ENCODE measurements around the gene TCF7L1.
"Not testable (repeated sequence)": the region's sequence is repeated elsewhere in the genome, so short reads cannot be mapped to it uniquely, and the experiment has no call there.

Gene TCF7L1

GRCh38 chr2:85133751-85134254 lies 611 bp downstream of the TCF7L1 start:
- no peak for DNase-seq (ENCODE audit: low spot score)

GRCh38 chr2:85134255-85134895 lies 1.2 kb downstream of the TCF7L1 start:
- no peak for DNase-seq (ENCODE audit: low spot score)

GRCh38 chr2:85134896-85135659 lies 1.9 kb downstream of the TCF7L1 start:
- DNase-seq (ENCODE audit: low spot score) = no peak

- DNase-seq (ENCODE audit: low spot score) = no peak
These were observed 2.4 kb downstream of the TCF7L1 start for GRCh38 chr2:85135660-85135914.

GRCh38 chr2:85137156-85137555 lies 4.0 kb downstream of the TCF7L1 start:
- no peak for DNase-seq (ENCODE audit: low spot score)

- DNase-seq (ENCODE audit: low spot score) = no peak
These were observed 10.4 kb downstream of the TCF7L1 start for GRCh38 chr2:85143463-85144082.

GRCh38 chr2:85145116-85145820 lies 12.1 kb downstream of the TCF7L1 start:
- DNase-seq (ENCODE audit: low spot score) = no peak

- no peak for DNase-seq (ENCODE audit: low spot score)
These were observed 15.0 kb downstream of the TCF7L1 start for GRCh38 chr2:85148190-85148589.

- no peak for DNase-seq (ENCODE audit: low spot score)
These were observed 17.8 kb downstream of the TCF7L1 start for GRCh38 chr2:85151026-85151425.

GRCh38 chr2:85152895-85153294 lies 19.7 kb downstream of the TCF7L1 start:
- no peak for DNase-seq (ENCODE audit: low spot score)

- no peak for DNase-seq (ENCODE audit: low spot score)
These were observed 21.0 kb downstream of the TCF7L1 start for GRCh38 chr2:85154048-85154753.

- not testable (repeated sequence) for DNase-seq (ENCODE audit: low spot score)
These were observed 21.9 kb downstream of the TCF7L1 start for GRCh38 chr2:85155082-85155481.

- DNase-seq (ENCODE audit: low spot score) = no peak
These were observed 23.0 kb downstream of the TCF7L1 start for GRCh38 chr2:85156153-85156552.

GRCh38 chr2:85156619-85157018 lies 23.4 kb downstream of the TCF7L1 start:
- no peak for DNase-seq (ENCODE audit: low spot score)

GRCh38 chr2:85157345-85157744 lies 24.2 kb downstream of the TCF7L1 start:
- DNase-seq (ENCODE audit: low spot score) = no peak

GRCh38 chr2:85158559-85159273 lies 25.5 kb downstream of the TCF7L1 start:
- DNase-seq (ENCODE audit: low spot score) = no peak

GRCh38 chr2:85159589-85159988 lies 26.4 kb downstream of the TCF7L1 start:
- no peak for DNase-seq (ENCODE audit: low spot score)

- no peak for DNase-seq (ENCODE audit: low spot score)
These were observed 28.1 kb downstream of the TCF7L1 start for GRCh38 chr2:85160966-85161960.

GRCh38 chr2:85162746-85163301 lies 29.6 kb downstream of the TCF7L1 start:
- DNase-seq (ENCODE audit: low spot score) = no peak

GRCh38 chr2:85163675-85164074 lies 30.5 kb downstream of the TCF7L1 start:
- no peak for DNase-seq (ENCODE audit: low spot score)
